Measurements from ENCODE around the gene CLSTN2. TPM values are rescaled to one million over a fixed set of nuclear protein-coding genes. Genes with fewer than 3 reads are reported as not detected.

Gene CLSTN2
- total and polyA plus RNA-seq, 2 of the 4 experiments (the other 2 are of a cell fraction) = under 0.01 to 0.07 TPM

DNA sequence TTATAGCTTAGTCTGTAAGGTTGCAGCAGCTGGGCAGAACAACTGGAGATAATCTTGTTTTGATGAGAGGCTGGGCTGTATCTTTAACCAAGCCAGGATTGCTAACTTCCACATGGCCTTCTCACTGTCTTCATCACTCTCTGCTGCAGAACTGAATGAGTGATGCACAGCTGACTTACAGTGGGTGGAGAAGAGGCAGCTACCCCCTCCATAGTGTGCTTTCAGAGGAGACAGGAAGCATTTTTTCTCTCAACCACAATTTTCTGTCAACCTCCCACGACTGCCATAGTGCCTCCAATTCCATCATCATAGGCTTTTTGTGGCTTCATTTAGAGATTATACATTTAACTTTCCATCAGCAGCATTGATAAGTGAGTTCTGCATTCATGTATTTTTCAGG lies 168.2 kb downstream of the CLSTN2 start:
- no peak for TF ChIP-seq RAD21 (IDR thresholded peaks at IDR 0.05; ENCODE audit: low read length)
- no peak for TF ChIP-seq POLR2A (IDR thresholded peaks at IDR 0.05; ENCODE audit: low read depth, low read length)
- no peak for TF ChIP-seq RCOR1 (IDR thresholded peaks at IDR 0.05; ENCODE audit: insufficient replicate concordance, low read length)
- TF ChIP-seq RFX5 (IDR thresholded peaks at IDR 0.05; ENCODE audit: low read depth, low read length) = no peak
- CTCF ChIA-PET = no interaction called here
- BruUV-seq (replicated peaks) = no TSS peak
- no CpG with 5 or more reads among the region's 1 CpG for WGBS, 2 experiments (ENCODE audit: extremely low coverage in 2 of 2, insufficient read length in 1 of 2)
- no peak overlapping the region for H4K5ac ChIP-seq (ENCODE audit: low read depth, low read length)
- H2AK5ac ChIP-seq (ENCODE audit: low read depth, low read length) = no peak overlapping the region
- no peak overlapping the region for H3K27ac ChIP-seq (ENCODE audit: insufficient read depth, low read length)
- H2BK15ac ChIP-seq (ENCODE audit: low read depth, low read length) = no peak overlapping the region
- no peaks in the 10 kb centered on the region for H3K36me3 ChIP-seq (ENCODE audit: control insufficient read depth, insufficient read depth, low read length)
- no peak overlapping the region for H2BK120ac ChIP-seq (ENCODE audit: low read depth, low read length)
- no peak overlapping the region for H2AFZ ChIP-seq (replicated peaks; ENCODE audit: low read length, poor library complexity)
- POLR2A ChIA-PET (ENCODE audit: unreplicated experiment) = no interaction called here
- H3K9me1 ChIP-seq (ENCODE audit: insufficient read depth, low read length) = no peaks in the 10 kb centered on the region
- no peak overlapping the region for H3K4ac ChIP-seq (ENCODE audit: low read depth, low read length)
- in situ Hi-C loops (cut with MboI; ENCODE audit: low sequenced_read_pairs) (no loop called here), dilution Hi-C loops (cut with HindIII; ENCODE audit: low sequenced_read_pairs, unreplicated experiment) (no loop called here), intact Hi-C loops (cut with micrococcal nuclease) (no loop called here)
- no peaks in the 10 kb centered on the region for H3K4me1 ChIP-seq (ENCODE audit: control insufficient read depth, insufficient read depth, low read length)
- no peak overlapping the region for H3K23ac ChIP-seq (ENCODE audit: low read depth, low read length)
- no peak overlapping the region for H3K9ac ChIP-seq (ENCODE audit: low read depth, low read length)
- no peak overlapping the region for H2BK5ac ChIP-seq (ENCODE audit: low read depth, low read length, poor library complexity, severe bottlenecking)
- H4K20me1 ChIP-seq (ENCODE audit: insufficient read depth, low read length) = no peaks in the 10 kb centered on the region
- DNase-seq (no peak), ATAC-seq (ENCODE audit: low read depth) (no peak)
- H3K14ac ChIP-seq (replicated peaks; ENCODE audit: low read depth, low read length) = no peak overlapping the region
- H3K4me2 ChIP-seq (ENCODE audit: low read depth, low read length) = no peak overlapping the region
- H3K27me3 ChIP-seq (ENCODE audit: control insufficient read depth, insufficient read depth, low read length) = no peaks in the 10 kb centered on the region
- no peak overlapping the region for H3K18ac ChIP-seq (ENCODE audit: low read depth, low read length)
- no peaks in the 10 kb centered on the region for H3K79me1 ChIP-seq (ENCODE audit: low read depth in 1 of 2, low read length in 2 of 2)
- H3K9me3 ChIP-seq (ENCODE audit: control insufficient read depth, insufficient read depth, low read length) = peaks cover 4% of the 10 kb centered on the region; the same call in 1 of the 2 replicates
- no peak overlapping the region for H2BK20ac ChIP-seq (ENCODE audit: low read depth, low read length)
- no peak overlapping the region for H2AK9ac ChIP-seq (replicated peaks; ENCODE audit: low read depth, low read length, poor library complexity)
- no peak overlapping the region for H4K91ac ChIP-seq (ENCODE audit: insufficient read depth, low read depth, low read length)
- no peak overlapping the region for H4K8ac ChIP-seq (ENCODE audit: low read depth in 2 of 2, low read length in 2 of 2)
- H3K4me3 ChIP-seq (ENCODE audit: insufficient read depth, low read depth, low read length) = no peak overlapping the region
- H3K56ac ChIP-seq (ENCODE audit: extremely low read depth, insufficient read depth, low read length) = no peak overlapping the region

Data from IMR-90 (cell line).